ENCODE data around the gene LMAN1.

The LMAN1 gene

GRCh38 chr18:59359576-59359952 lies 499 bp upstream of the LMAN1 start:
- WGBS = 14% methylated on average over 1 of the region's 4 CpGs
- peaks cover 4 to 7% of the 10 kb centered on the region in 2 experiments for H3K27me3 ChIP-seq (ENCODE audit: control insufficient read depth in 1 of 2, insufficient read depth in 1 of 2, low read length in 2 of 2)
- H2BK120ac ChIP-seq (ENCODE audit: low read depth, low read length) = no peak overlapping the region
- H3K4ac ChIP-seq (ENCODE audit: low read depth in 1 of 2, low read length in 2 of 2) = no peak overlapping the region
- no peak overlapping the region for H2AFZ ChIP-seq (ENCODE audit: low read depth, low read length)
- peaks cover 3% of the 10 kb centered on the region for H3K79me1 ChIP-seq (replicated peaks; ENCODE audit: low read length, poor library complexity, severe bottlenecking)
- DNase-seq = no peak
- no peak overlapping the region for H2AK5ac ChIP-seq (ENCODE audit: low read length, severe bottlenecking)
- no peak overlapping the region for H2BK12ac ChIP-seq (ENCODE audit: low read length in 2 of 2)
- H4K8ac ChIP-seq (ENCODE audit: low read length) = no peak overlapping the region
- H2BK5ac ChIP-seq (ENCODE audit: low read depth, low read length, poor library complexity, severe bottlenecking) = no peak overlapping the region
- H3K27ac ChIP-seq (ENCODE audit: low read length, poor library complexity, severe bottlenecking) = no peak overlapping the region
- peak overlapping the region; percentile 41 to 99 for H3K4me3 ChIP-seq (ENCODE audit: insufficient read depth in 1 of 2, low read depth in 1 of 2, low read length in 2 of 2)
- H2BK15ac ChIP-seq (ENCODE audit: low read depth, poor library complexity, severe bottlenecking) = no peak overlapping the region
- H3K9me3 ChIP-seq (ENCODE audit: control insufficient read depth, low read length) = no peaks in the 10 kb centered on the region
- H3K9ac ChIP-seq (ENCODE audit: low read length) = peak overlapping the region; percentile 67
- no peaks in the 10 kb centered on the region for H3K4me1 ChIP-seq (ENCODE audit: control insufficient read depth, insufficient read depth, low read depth, low read length)
- H3K36me3 ChIP-seq (ENCODE audit: control insufficient read depth in 1 of 2, insufficient read depth in 2 of 2, low read depth in 1 of 2, low read length in 2 of 2) = peaks cover 0 to 14% of the 10 kb centered on the region in 2 experiments
- H4K91ac ChIP-seq (ENCODE audit: low read length) = no peak overlapping the region
- H3K4me2 ChIP-seq (ENCODE audit: low read length, poor library complexity, severe bottlenecking) = peak overlapping the region; percentile 54
- H3K18ac ChIP-seq (ENCODE audit: low read depth in 1 of 2, low read length in 2 of 2) = no peak overlapping the region
- H3K23ac ChIP-seq (ENCODE audit: low read length in 2 of 2) = no peak overlapping the region
- H3K14ac ChIP-seq (ENCODE audit: low read length in 2 of 2) = no peak overlapping the region

DNA sequence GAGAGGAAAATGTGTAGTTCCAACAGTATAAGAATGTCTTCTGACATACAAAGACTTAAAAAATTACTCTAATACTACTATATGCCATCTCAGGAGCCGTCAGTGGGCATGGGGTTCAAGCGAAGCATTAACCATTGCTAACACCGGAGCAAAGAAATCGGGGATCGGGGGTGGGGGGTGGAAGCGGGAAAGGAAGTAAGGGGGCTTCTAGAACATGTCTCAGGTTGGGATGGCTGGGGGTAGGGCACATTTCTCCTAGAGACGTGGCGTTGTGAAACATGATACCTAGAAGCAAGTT lies 702 bp downstream of the LMAN1 start:
- DNase-seq = peak; percentile 76
- Histone ChIP-seq H4K91ac (ENCODE audit: low read length) (peak overlapping the region; percentile 77), H3K4ac (ENCODE audit: low read depth in 1 of 2, low read length in 2 of 2) (peak overlapping the region in 1 of 2 experiments; percentile 82), H3K23ac (ENCODE audit: low read length in 2 of 2) (peak overlapping the region in 1 of 2 experiments; percentile 11), H2BK15ac (ENCODE audit: low read depth, poor library complexity, severe bottlenecking) (no peak overlapping the region), H3K14ac (ENCODE audit: low read length in 2 of 2) (no peak overlapping the region), H2BK12ac (ENCODE audit: low read length in 2 of 2) (no peak overlapping the region), H2BK5ac (ENCODE audit: low read depth, low read length, poor library complexity, severe bottlenecking) (no peak overlapping the region), H4K8ac (ENCODE audit: low read length) (no peak overlapping the region), H3K4me3 (ENCODE audit: insufficient read depth in 1 of 2, low read depth in 1 of 2, low read length in 2 of 2) (peak overlapping the region; percentile 94 to 99), H2AFZ (ENCODE audit: low read depth, low read length) (no peak overlapping the region), H2AK5ac (ENCODE audit: low read length, severe bottlenecking) (no peak overlapping the region), H2BK120ac (ENCODE audit: low read depth, low read length) (no peak overlapping the region), H3K36me3 (ENCODE audit: control insufficient read depth in 1 of 2, insufficient read depth in 2 of 2, low read depth in 1 of 2, low read length in 2 of 2) (peaks cover 0 to 26% of the 10 kb centered on the region in 2 experiments), H3K4me2 (ENCODE audit: low read length, poor library complexity, severe bottlenecking) (peak overlapping the region; percentile 57), H3K27me3 (ENCODE audit: control insufficient read depth in 1 of 2, insufficient read depth in 1 of 2, low read length in 2 of 2) (peaks cover 0 to 4% of the 10 kb centered on the region in 2 experiments), H3K18ac (ENCODE audit: low read depth in 1 of 2, low read length in 2 of 2) (peak overlapping the region; percentile 96 to 99), H3K9me3 (ENCODE audit: control insufficient read depth, low read length) (no peaks in the 10 kb centered on the region), H3K4me1 (ENCODE audit: control insufficient read depth, insufficient read depth, low read depth, low read length) (no peaks in the 10 kb centered on the region), H3K27ac (ENCODE audit: low read length, poor library complexity, severe bottlenecking) (peak overlapping the region; percentile 54), H3K79me1 (replicated peaks; ENCODE audit: low read length, poor library complexity, severe bottlenecking) (peaks cover 3% of the 10 kb centered on the region), H3K9ac (ENCODE audit: low read length) (peak overlapping the region; percentile 99)
- under 1% methylated on average over 8 of the region's 8 CpGs for WGBS

DNA sequence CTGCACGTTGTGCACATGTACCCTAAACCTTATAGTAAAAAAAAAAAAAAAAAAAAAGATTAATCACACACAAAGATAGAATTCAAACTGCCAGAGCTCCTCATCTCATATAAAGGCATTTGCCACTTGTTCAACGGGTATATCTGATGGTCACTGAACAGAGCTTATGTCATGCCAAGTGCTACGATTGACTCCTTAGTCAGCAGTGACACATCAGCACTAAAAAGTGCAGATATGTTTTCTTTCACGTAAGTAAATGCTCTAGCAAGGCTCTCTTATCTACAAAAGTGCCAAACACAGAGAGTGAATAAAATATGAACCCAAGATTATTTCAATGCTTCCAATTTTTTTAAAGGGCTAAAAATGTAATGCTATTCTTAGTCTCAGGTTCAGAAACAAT lies 1.1 kb downstream of the LMAN1 start:
- Histone ChIP-seq H2BK5ac (ENCODE audit: low read depth, low read length, poor library complexity, severe bottlenecking) (no peak overlapping the region), H3K79me1 (replicated peaks; ENCODE audit: low read length, poor library complexity, severe bottlenecking) (peaks cover 4% of the 10 kb centered on the region), H3K36me3 (ENCODE audit: control insufficient read depth in 1 of 2, insufficient read depth in 2 of 2, low read depth in 1 of 2, low read length in 2 of 2) (peaks cover 0 to 30% of the 10 kb centered on the region in 2 experiments), H3K9me3 (ENCODE audit: control insufficient read depth, low read length) (no peaks in the 10 kb centered on the region), H3K4me1 (ENCODE audit: control insufficient read depth, insufficient read depth, low read depth, low read length) (no peaks in the 10 kb centered on the region), H3K14ac (ENCODE audit: low read length in 2 of 2) (no peak overlapping the region), H2BK12ac (ENCODE audit: low read length in 2 of 2) (no peak overlapping the region), H3K18ac (ENCODE audit: low read depth in 1 of 2, low read length in 2 of 2) (no peak overlapping the region), H2BK15ac (ENCODE audit: low read depth, poor library complexity, severe bottlenecking) (no peak overlapping the region), H2AK5ac (ENCODE audit: low read length, severe bottlenecking) (no peak overlapping the region), H4K91ac (ENCODE audit: low read length) (no peak overlapping the region), H3K9ac (ENCODE audit: low read length) (peak overlapping the region; percentile 99), H3K27me3 (ENCODE audit: control insufficient read depth in 1 of 2, insufficient read depth in 1 of 2, low read length in 2 of 2) (peaks cover 0 to 4% of the 10 kb centered on the region in 2 experiments), H3K4ac (ENCODE audit: low read depth in 1 of 2, low read length in 2 of 2) (no peak overlapping the region), H3K23ac (ENCODE audit: low read length in 2 of 2) (no peak overlapping the region), H3K4me3 (ENCODE audit: insufficient read depth in 1 of 2, low read depth in 1 of 2, low read length in 2 of 2) (peak overlapping the region in 1 of 2 experiments; percentile 99), H2BK120ac (ENCODE audit: low read depth, low read length) (no peak overlapping the region), H4K8ac (ENCODE audit: low read length) (no peak overlapping the region), H3K27ac (ENCODE audit: low read length, poor library complexity, severe bottlenecking) (no peak overlapping the region), H2AFZ (ENCODE audit: low read depth, low read length) (no peak overlapping the region), H3K4me2 (ENCODE audit: low read length, poor library complexity, severe bottlenecking) (peak overlapping the region; percentile 55)
- DNase-seq = peak; percentile 77
- 12% methylated on average over 4 of the region's 4 CpGs for WGBS

DNA sequence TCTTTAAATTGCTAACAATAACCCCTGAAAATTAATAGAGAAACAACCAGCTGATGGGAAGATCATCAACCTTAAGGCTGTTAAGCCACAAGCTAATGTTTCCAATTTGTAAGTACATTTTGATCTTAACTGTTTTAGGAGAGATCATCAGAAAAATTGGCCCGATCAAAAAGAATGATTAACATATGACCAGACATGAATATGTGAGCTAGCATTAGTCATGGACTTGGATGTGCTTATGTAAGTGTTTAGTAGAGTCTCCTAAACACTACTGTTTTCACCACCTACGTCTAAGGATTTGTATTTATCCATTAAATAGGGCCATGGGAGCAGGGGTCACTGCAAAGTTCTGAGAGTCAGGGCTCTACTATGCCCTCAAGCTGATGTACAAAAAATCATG lies 4.3 kb downstream of the LMAN1 start:
- DNase-seq = no peak
- Histone ChIP-seq H3K4me2 (ENCODE audit: low read length, poor library complexity, severe bottlenecking) (no peak overlapping the region), H3K4me1 (ENCODE audit: control insufficient read depth, insufficient read depth, low read depth, low read length) (no peaks in the 10 kb centered on the region), H3K18ac (ENCODE audit: low read depth in 1 of 2, low read length in 2 of 2) (no peak overlapping the region), H3K79me1 (replicated peaks; ENCODE audit: low read length, poor library complexity, severe bottlenecking) (peaks cover 14% of the 10 kb centered on the region), H4K91ac (ENCODE audit: low read length) (no peak overlapping the region), H3K23ac (ENCODE audit: low read length in 2 of 2) (no peak overlapping the region), H3K9ac (ENCODE audit: low read length) (no peak overlapping the region), H2AK5ac (ENCODE audit: low read length, severe bottlenecking) (no peak overlapping the region), H3K4me3 (ENCODE audit: insufficient read depth in 1 of 2, low read depth in 1 of 2, low read length in 2 of 2) (no peak overlapping the region), H3K4ac (ENCODE audit: low read depth in 1 of 2, low read length in 2 of 2) (no peak overlapping the region), H3K27me3 (ENCODE audit: control insufficient read depth in 1 of 2, insufficient read depth in 1 of 2, low read length in 2 of 2) (no peaks in the 10 kb centered on the region), H2AFZ (ENCODE audit: low read depth, low read length) (no peak overlapping the region), H2BK15ac (ENCODE audit: low read depth, poor library complexity, severe bottlenecking) (no peak overlapping the region), H2BK12ac (ENCODE audit: low read length in 2 of 2) (no peak overlapping the region), H2BK120ac (ENCODE audit: low read depth, low read length) (no peak overlapping the region), H2BK5ac (ENCODE audit: low read depth, low read length, poor library complexity, severe bottlenecking) (no peak overlapping the region), H3K9me3 (ENCODE audit: control insufficient read depth, low read length) (no peaks in the 10 kb centered on the region), H4K8ac (ENCODE audit: low read length) (no peak overlapping the region), H3K14ac (ENCODE audit: low read length in 2 of 2) (no peak overlapping the region), H3K36me3 (ENCODE audit: control insufficient read depth in 1 of 2, insufficient read depth in 2 of 2, low read depth in 1 of 2, low read length in 2 of 2) (peaks cover 7 to 61% of the 10 kb centered on the region in 2 experiments), H3K27ac (ENCODE audit: low read length, poor library complexity, severe bottlenecking) (no peak overlapping the region)
- 100% methylated on average over 1 of the region's 2 CpGs for WGBS
